Measurements from ENCODE around the gene WDR3. TPM values are rescaled to one million over a fixed set of nuclear protein-coding genes. Genes with fewer than 3 reads are reported as not detected.

The WDR3 gene
- total and polyA plus RNA-seq, 2 donors (not counting 3 experiments of a cell fraction or from before 2014, with no cell fraction given), result 12.4 to 27.7 TPM

DNA sequence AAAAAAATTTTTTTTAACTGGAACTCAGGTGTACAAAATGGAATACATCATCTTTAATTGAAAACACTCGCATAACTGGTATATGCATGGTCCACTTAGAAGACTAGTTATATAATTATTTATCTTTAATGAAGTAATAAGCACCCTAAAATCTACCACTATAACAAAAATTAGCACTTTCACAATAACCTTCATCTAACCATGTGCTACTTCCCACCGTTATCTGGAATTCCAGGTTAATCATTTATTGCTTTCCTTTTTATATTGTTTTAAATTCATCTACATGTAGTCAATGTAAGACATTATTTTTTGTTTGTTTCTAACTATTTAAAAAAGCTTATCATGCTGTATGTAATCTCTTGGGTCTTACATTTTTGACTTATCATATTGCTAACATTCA lies 39.1 kb upstream of the WDR3 start:
- H3K36me3 ChIP-seq (ENCODE audit: control insufficient read depth in 2 of 2, extremely low read depth in 1 of 2, insufficient read depth in 2 of 2, low read length in 2 of 2), result no peaks in the 10 kb centered on the region
- H3K27ac ChIP-seq (ENCODE audit: insufficient read depth, low read depth, low read length), result no peak overlapping the region
- no TSS peak for BruUV-seq (replicated peaks)
- ChIA-PET CTCF (no interaction called here), POLR2A (no interaction called here)
- H3K9ac ChIP-seq (replicated peaks; ENCODE audit: extremely low read depth, insufficient read depth, low read length), result no peak overlapping the region
- H2AFZ ChIP-seq (ENCODE audit: low read depth, low read length), result no peak overlapping the region
- TF ChIP-seq JUN (IDR thresholded peaks at IDR 0.05; ENCODE audit: borderline replicate concordance, insufficient read depth, insufficient read length, low read depth) (no peak), POLR2AphosphoS5 (IDR thresholded peaks at IDR 0.05; ENCODE audit: insufficient read depth, low read depth, low read length) (no peak)
- TF ChIP-seq, protein P1, sequence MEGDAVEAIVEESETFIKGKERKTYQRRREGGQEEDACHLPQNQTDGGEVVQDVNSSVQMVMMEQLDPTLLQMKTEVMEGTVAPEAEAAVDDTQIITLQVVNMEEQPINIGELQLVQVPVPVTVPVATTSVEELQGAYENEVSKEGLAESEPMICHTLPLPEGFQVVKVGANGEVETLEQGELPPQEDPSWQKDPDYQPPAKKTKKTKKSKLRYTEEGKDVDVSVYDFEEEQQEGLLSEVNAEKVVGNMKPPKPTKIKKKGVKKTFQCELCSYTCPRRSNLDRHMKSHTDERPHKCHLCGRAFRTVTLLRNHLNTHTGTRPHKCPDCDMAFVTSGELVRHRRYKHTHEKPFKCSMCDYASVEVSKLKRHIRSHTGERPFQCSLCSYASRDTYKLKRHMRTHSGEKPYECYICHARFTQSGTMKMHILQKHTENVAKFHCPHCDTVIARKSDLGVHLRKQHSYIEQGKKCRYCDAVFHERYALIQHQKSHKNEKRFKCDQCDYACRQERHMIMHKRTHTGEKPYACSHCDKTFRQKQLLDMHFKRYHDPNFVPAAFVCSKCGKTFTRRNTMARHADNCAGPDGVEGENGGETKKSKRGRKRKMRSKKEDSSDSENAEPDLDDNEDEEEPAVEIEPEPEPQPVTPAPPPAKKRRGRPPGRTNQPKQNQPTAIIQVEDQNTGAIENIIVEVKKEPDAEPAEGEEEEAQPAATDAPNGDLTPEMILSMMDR (IDR thresholded peaks at IDR 0.05; ENCODE audit: extremely low read depth in 1 of 2, insufficient read depth in 1 of 2, low read depth in 1 of 2, low read length in 2 of 2), result no peak
- TF ChIP-seq, protein P2, sequence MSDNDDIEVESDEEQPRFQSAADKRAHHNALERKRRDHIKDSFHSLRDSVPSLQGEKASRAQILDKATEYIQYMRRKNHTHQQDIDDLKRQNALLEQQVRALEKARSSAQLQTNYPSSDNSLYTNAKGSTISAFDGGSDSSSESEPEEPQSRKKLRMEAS (IDR thresholded peaks at IDR 0.05; ENCODE audit: insufficient read depth, insufficient read length), result no peak
- intact Hi-C loops (cut with micrococcal nuclease), result loop anchor here (10.0 kb wide), 1 partner anchor 826 kb away; the partner anchor contains the start of gene TTF2
- no peaks in the 10 kb centered on the region for H3K79me2 ChIP-seq (ENCODE audit: control insufficient read depth, insufficient read depth, low read length)
- FAIRE-seq (no peak), DNase-seq (ENCODE audit: low read depth, low spot score) (no peak)
- no peaks in the 10 kb centered on the region for H3K9me3 ChIP-seq (replicated peaks; ENCODE audit: control insufficient read depth, insufficient read depth, low read length)
- no peaks in the 10 kb centered on the region for H3K9me1 ChIP-seq (replicated peaks; ENCODE audit: control insufficient read depth, extremely low read depth, insufficient read depth, low read length)
- dilution Hi-C loops (cut with MboI; ENCODE audit: extremely low pct_ligation_motif_present, low sequenced_read_pairs), result no loop called here
- no peaks in the 10 kb centered on the region for H3K27me3 ChIP-seq (ENCODE audit: control insufficient read depth in 2 of 2, insufficient read depth in 2 of 2, low read length in 2 of 2)
- H3K4me3 ChIP-seq (replicated peaks in 1 of 3; ENCODE audit: insufficient read depth in 1 of 3, low read depth in 1 of 3, low read length in 3 of 3), result no peak overlapping the region
- H3K4me1 ChIP-seq (ENCODE audit: control insufficient read depth, extremely low read depth, insufficient read depth, low read length), result no peaks in the 10 kb centered on the region
- H3K4me2 ChIP-seq (ENCODE audit: insufficient read depth, low read length), result no peak overlapping the region
- H4K20me1 ChIP-seq (replicated peaks; ENCODE audit: control insufficient read depth, extremely low read depth, insufficient read depth, low read length), result no peaks in the 10 kb centered on the region

DNA sequence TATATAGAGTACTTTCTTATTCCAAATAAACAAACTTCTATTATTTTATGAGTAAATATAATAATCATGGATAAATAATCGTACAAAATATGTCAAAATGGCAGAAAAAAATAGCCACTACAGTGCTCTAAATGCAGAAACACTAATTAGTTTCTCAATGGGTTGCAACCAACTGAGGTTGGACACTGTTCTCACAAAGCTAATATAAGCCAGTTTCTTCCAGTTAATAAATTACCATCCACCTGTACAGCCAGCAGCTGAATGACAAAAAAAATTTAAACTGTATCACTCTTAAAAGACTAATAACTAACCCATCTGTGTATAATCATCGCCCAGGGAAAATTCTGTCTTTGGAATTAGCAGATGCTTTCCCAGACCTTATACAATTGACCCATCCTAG lies 37.0 kb upstream of the WDR3 start:
- H3K9me1 ChIP-seq (replicated peaks; ENCODE audit: control insufficient read depth, extremely low read depth, insufficient read depth, low read length), result no peaks in the 10 kb centered on the region
- intact Hi-C loops (cut with micrococcal nuclease) (loop anchor here (10.0 kb wide), 1 partner anchor 828 kb away; the partner anchor contains the start of gene TTF2), dilution Hi-C loops (cut with MboI; ENCODE audit: extremely low pct_ligation_motif_present, low sequenced_read_pairs) (no loop called here)
- CTCF ChIA-PET, result interaction anchor here (0.9 kb wide), 1 partner anchor 12 kb away, joined by 3 read pairs; no protein-coding TSS in a partner anchor
- H3K79me2 ChIP-seq (ENCODE audit: control insufficient read depth, insufficient read depth, low read length), result no peaks in the 10 kb centered on the region
- POLR2A ChIA-PET, result no interaction called here
- no TSS peak for BruUV-seq (replicated peaks)
- no peaks in the 10 kb centered on the region for H3K27me3 ChIP-seq (ENCODE audit: control insufficient read depth in 2 of 2, insufficient read depth in 2 of 2, low read length in 2 of 2)
- H4K20me1 ChIP-seq (replicated peaks; ENCODE audit: control insufficient read depth, extremely low read depth, insufficient read depth, low read length), result no peaks in the 10 kb centered on the region
- no peak overlapping the region for H2AFZ ChIP-seq (ENCODE audit: low read depth, low read length)
- H3K4me1 ChIP-seq (ENCODE audit: control insufficient read depth, extremely low read depth, insufficient read depth, low read length), result no peaks in the 10 kb centered on the region
- H3K27ac ChIP-seq (ENCODE audit: insufficient read depth, low read depth, low read length), result no peak overlapping the region
- no peaks in the 10 kb centered on the region for H3K9me3 ChIP-seq (replicated peaks; ENCODE audit: control insufficient read depth, insufficient read depth, low read length)
- no peak for TF ChIP-seq JUN (IDR thresholded peaks at IDR 0.05; ENCODE audit: borderline replicate concordance, insufficient read depth, insufficient read length, low read depth)
- no peak for TF ChIP-seq POLR2A (IDR thresholded peaks at IDR 0.05; ENCODE audit: low read depth, low read length)
- H3K9ac ChIP-seq (replicated peaks; ENCODE audit: extremely low read depth, insufficient read depth, low read length), result no peak overlapping the region
- H3K36me3 ChIP-seq (ENCODE audit: control insufficient read depth in 2 of 2, extremely low read depth in 1 of 2, insufficient read depth in 2 of 2, low read length in 2 of 2), result peaks cover 0 to 2% of the 10 kb centered on the region in 2 experiments
- H3K4me3 ChIP-seq (replicated peaks in 1 of 3; ENCODE audit: insufficient read depth in 1 of 3, low read depth in 1 of 3, low read length in 3 of 3), result no peak overlapping the region
- H3K4me2 ChIP-seq (ENCODE audit: insufficient read depth, low read length), result no peak overlapping the region
- FAIRE-seq (no peak), DNase-seq (ENCODE audit: low read depth, low spot score) (no peak)

Data from endothelial cell of umbilical vein (primary cell).